ENCODE measurements around the gene ENKD1.

Gene ENKD1

GRCh38 chr16:67653789-67654402 lies 12.7 kb downstream of the ENKD1 start:
- Histone ChIP-seq H3K9me2 (ENCODE audit: low read depth, low read length) (no peaks in the 10 kb centered on the region), H4K20me1 (ENCODE audit: insufficient read depth, low read length) (no peaks in the 10 kb centered on the region), H2AFZ (ENCODE audit: low read length) (no peak overlapping the region), H3K4me3 (ENCODE audit: low read depth, low read length, poor library complexity, severe bottlenecking) (no peak overlapping the region), H3K9ac (ENCODE audit: low read length) (no peak overlapping the region), H3K27me3 (ENCODE audit: insufficient read depth, low read length) (no peaks in the 10 kb centered on the region), H3K36me3 (ENCODE audit: insufficient read depth, low read length) (peaks cover 85% of the 10 kb centered on the region), H3K9me3 (ENCODE audit: low read length) (no peaks in the 10 kb centered on the region), H3K27ac (ENCODE audit: low read depth, low read length, poor library complexity, severe bottlenecking) (no peak overlapping the region), H3K4me2 (ENCODE audit: low read length) (no peak overlapping the region), H3K4me1 (ENCODE audit: insufficient read depth, low read length, severe bottlenecking) (peaks cover 6% of the 10 kb centered on the region), H3K79me2 (ENCODE audit: insufficient read depth, low read length) (no peaks in the 10 kb centered on the region), H3F3A (ENCODE audit: insufficient read depth, low read length) (no peaks in the 10 kb centered on the region)
- TF ChIP-seq EZH2 (IDR thresholded peaks at IDR 0.05; ENCODE audit: borderline replicate concordance, low read length) (no peak), CTCF (IDR thresholded peaks at IDR 0.05; ENCODE audit: low read length) (no peak)

- TF ChIP-seq EZH2 (IDR thresholded peaks at IDR 0.05; ENCODE audit: borderline replicate concordance, low read length) (no peak), CTCF (IDR thresholded peaks at IDR 0.05; ENCODE audit: low read length) (no peak)
- Histone ChIP-seq H3K27ac (ENCODE audit: low read depth, low read length, poor library complexity, severe bottlenecking) (no peak overlapping the region), H4K20me1 (ENCODE audit: insufficient read depth, low read length) (no peaks in the 10 kb centered on the region), H3F3A (ENCODE audit: insufficient read depth, low read length) (no peaks in the 10 kb centered on the region), H3K9ac (ENCODE audit: low read length) (no peak overlapping the region), H3K27me3 (ENCODE audit: insufficient read depth, low read length) (no peaks in the 10 kb centered on the region), H3K36me3 (ENCODE audit: insufficient read depth, low read length) (peaks cover 86% of the 10 kb centered on the region), H3K4me3 (ENCODE audit: low read depth, low read length, poor library complexity, severe bottlenecking) (no peak overlapping the region), H2AFZ (ENCODE audit: low read length) (no peak overlapping the region), H3K9me2 (ENCODE audit: low read depth, low read length) (no peaks in the 10 kb centered on the region), H3K9me3 (ENCODE audit: low read length) (no peaks in the 10 kb centered on the region), H3K79me2 (ENCODE audit: insufficient read depth, low read length) (no peaks in the 10 kb centered on the region), H3K4me1 (ENCODE audit: insufficient read depth, low read length, severe bottlenecking) (peaks cover under 1% of the 10 kb centered on the region), H3K4me2 (ENCODE audit: low read length) (no peak overlapping the region)
These were observed 13.3 kb downstream of the ENKD1 start for GRCh38 chr16:67653128-67653788.

GRCh38 chr16:67652578-67653127 lies 13.9 kb downstream of the ENKD1 start:
- H3K36me3 ChIP-seq (ENCODE audit: insufficient read depth, low read length): peaks cover 81% of the 10 kb centered on the region
- no peaks in the 10 kb centered on the region for H3K9me2 ChIP-seq (ENCODE audit: low read depth, low read length)
- no peak overlapping the region for H3K9ac ChIP-seq (ENCODE audit: low read length)
- H3K9me3 ChIP-seq (ENCODE audit: low read length): no peaks in the 10 kb centered on the region
- no peak overlapping the region for H2AFZ ChIP-seq (ENCODE audit: low read length)
- H3K79me2 ChIP-seq (ENCODE audit: insufficient read depth, low read length): no peaks in the 10 kb centered on the region
- no peak overlapping the region for H3K4me2 ChIP-seq (ENCODE audit: low read length)
- no peaks in the 10 kb centered on the region for H3F3A ChIP-seq (ENCODE audit: insufficient read depth, low read length)
- H4K20me1 ChIP-seq (ENCODE audit: insufficient read depth, low read length): no peaks in the 10 kb centered on the region
- H3K27me3 ChIP-seq (ENCODE audit: insufficient read depth, low read length): no peaks in the 10 kb centered on the region
- TF ChIP-seq EZH2 (IDR thresholded peaks at IDR 0.05; ENCODE audit: borderline replicate concordance, low read length): no peak
- no peak for TF ChIP-seq CTCF (IDR thresholded peaks at IDR 0.05; ENCODE audit: low read length)
- H3K4me3 ChIP-seq (ENCODE audit: low read depth, low read length, poor library complexity, severe bottlenecking): no peak overlapping the region
- no peak overlapping the region for H3K27ac ChIP-seq (ENCODE audit: low read depth, low read length, poor library complexity, severe bottlenecking)
- H3K4me1 ChIP-seq (ENCODE audit: insufficient read depth, low read length, severe bottlenecking): no peaks in the 10 kb centered on the region
